Neural progenitor cell (in vitro differentiated cells): ENCODE data around the gene CCDC18.

Experiments used
- CTCF ChIP-seq: fragments of 200-600 bp; sonication (generic); IDR thresholded peaks from 2 replicates; pipeline ENCODE4 v1.5.1; 2017; ENCODE audit warnings: antibody characterized with exemption, mild to moderate bottlenecking
- EZH2 ChIP-seq: fragments of 200-600 bp; sonication (generic); IDR thresholded peaks from 2 replicates; pipeline ENCODE4 v1.6.1; 2017; ENCODE audit warnings: antibody characterized with exemption, mild to moderate bottlenecking, moderate library complexity

- no peak for TF ChIP-seq CTCF
- TF ChIP-seq EZH2: no peak
Measured at GRCh38 chr1:93186667-93187066, 6.1 kb downstream of the CCDC18 start.
